Measurements from ENCODE around the gene GRID2. TPM values are rescaled to one million over a fixed set of nuclear protein-coding genes. Genes with fewer than 3 reads are reported as not detected.

The GRID2 gene
- total and polyA plus RNA-seq, 8 donors: 6.4 TPM; not detected in 7

GRCh38 chr4:93561842-93562241 is 1258.1 kb downstream of the GRID2 start:
- intact Hi-C loops (cut with DNase I; ENCODE audit: low total_unique reads): no loop called here
- no peaks in the 10 kb centered on the region for H3K4me1 ChIP-seq
- no peaks in the 10 kb centered on the region for H3K36me3 ChIP-seq
- no peaks in the 10 kb centered on the region for H3K27me3 ChIP-seq
- TF ChIP-seq EP300 (IDR thresholded peaks at IDR 0.05) (no peak), POLR2A (IDR thresholded peaks at IDR 0.05) (no peak), POLR2AphosphoS5 (IDR thresholded peaks at IDR 0.05) (no peak)
- TF ChIP-seq, protein P1, sequence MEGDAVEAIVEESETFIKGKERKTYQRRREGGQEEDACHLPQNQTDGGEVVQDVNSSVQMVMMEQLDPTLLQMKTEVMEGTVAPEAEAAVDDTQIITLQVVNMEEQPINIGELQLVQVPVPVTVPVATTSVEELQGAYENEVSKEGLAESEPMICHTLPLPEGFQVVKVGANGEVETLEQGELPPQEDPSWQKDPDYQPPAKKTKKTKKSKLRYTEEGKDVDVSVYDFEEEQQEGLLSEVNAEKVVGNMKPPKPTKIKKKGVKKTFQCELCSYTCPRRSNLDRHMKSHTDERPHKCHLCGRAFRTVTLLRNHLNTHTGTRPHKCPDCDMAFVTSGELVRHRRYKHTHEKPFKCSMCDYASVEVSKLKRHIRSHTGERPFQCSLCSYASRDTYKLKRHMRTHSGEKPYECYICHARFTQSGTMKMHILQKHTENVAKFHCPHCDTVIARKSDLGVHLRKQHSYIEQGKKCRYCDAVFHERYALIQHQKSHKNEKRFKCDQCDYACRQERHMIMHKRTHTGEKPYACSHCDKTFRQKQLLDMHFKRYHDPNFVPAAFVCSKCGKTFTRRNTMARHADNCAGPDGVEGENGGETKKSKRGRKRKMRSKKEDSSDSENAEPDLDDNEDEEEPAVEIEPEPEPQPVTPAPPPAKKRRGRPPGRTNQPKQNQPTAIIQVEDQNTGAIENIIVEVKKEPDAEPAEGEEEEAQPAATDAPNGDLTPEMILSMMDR (IDR thresholded peaks at IDR 0.05): no peak
- WGBS, 5 donors: 38 to 64% (median 55%) methylated on average over 1 of the region's 1 CpG
- DNase-seq: no peak
- H3K4me3 ChIP-seq: no peak overlapping the region
- no peak overlapping the region for H3K27ac ChIP-seq
- peaks cover 0 to 11% (median 1%) of the 10 kb centered on the region in 4 donors for H3K9me3 ChIP-seq

GRCh38 chr4:93568758-93569157 is 1265.0 kb downstream of the GRID2 start:
- Histone ChIP-seq H3K4me3 (no peak overlapping the region), H3K9me3 (no peaks in the 10 kb centered on the region), H3K27me3 (no peaks in the 10 kb centered on the region), H3K27ac (no peak overlapping the region), H3K36me3 (no peaks in the 10 kb centered on the region), H3K4me1 (no peaks in the 10 kb centered on the region)
- intact Hi-C loops (cut with DNase I; ENCODE audit: low total_unique reads): no loop called here
- TF ChIP-seq POLR2A (IDR thresholded peaks at IDR 0.05): no peak
- TF ChIP-seq, protein P1 (IDR thresholded peaks at IDR 0.05): no peak
- DNase-seq: no peak
- whole genome bisulfite sequencing, 5 donors: 73 to 90% (median 84%) methylated on average over 4 of the region's 4 CpGs

DNA sequence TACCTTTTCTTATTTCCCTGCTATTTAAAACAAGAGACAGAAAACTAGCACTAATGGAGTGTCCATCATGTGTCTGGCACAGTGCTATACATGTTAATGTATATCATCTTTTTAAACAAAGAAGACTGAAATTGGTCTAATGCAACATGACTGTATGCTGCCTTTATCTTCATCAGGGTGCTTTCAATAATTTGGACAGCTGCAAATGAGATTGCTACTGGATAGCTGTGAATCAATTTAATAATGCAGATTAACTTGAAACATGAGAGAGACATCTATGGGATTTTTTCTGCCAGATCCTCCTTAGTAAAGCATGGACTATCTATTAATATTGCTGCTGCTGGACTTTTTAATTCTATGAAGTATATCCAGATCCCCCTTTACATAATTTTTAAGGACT is 1269.5 kb downstream of the GRID2 start:
- intact Hi-C loops (cut with DNase I; ENCODE audit: low total_unique reads): no loop called here
- H3K27me3 ChIP-seq: no peaks in the 10 kb centered on the region
- no peaks in the 10 kb centered on the region for H3K36me3 ChIP-seq
- DNase-seq: no peak
- no peak overlapping the region for H3K27ac ChIP-seq
- H3K9me3 ChIP-seq: no peaks in the 10 kb centered on the region
- TF ChIP-seq POLR2AphosphoS5 (IDR thresholded peaks at IDR 0.05) (no peak), EP300 (IDR thresholded peaks at IDR 0.05) (no peak), POLR2A (IDR thresholded peaks at IDR 0.05) (no peak)
- TF ChIP-seq, protein P1 (IDR thresholded peaks at IDR 0.05): no peak
- H3K4me1 ChIP-seq: no peaks in the 10 kb centered on the region
- no peak overlapping the region for H3K4me3 ChIP-seq

GRCh38 chr4:93578942-93579341 is 1275.2 kb downstream of the GRID2 start:
- TF ChIP-seq, protein P1 (IDR thresholded peaks at IDR 0.05): no peak
- TF ChIP-seq POLR2AphosphoS5 (IDR thresholded peaks at IDR 0.05) (no peak), POLR2A (IDR thresholded peaks at IDR 0.05) (no peak), EP300 (IDR thresholded peaks at IDR 0.05) (no peak)
- H3K36me3 ChIP-seq: no peaks in the 10 kb centered on the region
- no peak overlapping the region for H3K4me3 ChIP-seq
- no peaks in the 10 kb centered on the region for H3K27me3 ChIP-seq
- 68 to 81% (median 74%) methylated on average over 4 of the region's 4 CpGs for WGBS, 5 donors
- H3K4me1 ChIP-seq: no peaks in the 10 kb centered on the region
- no peak for DNase-seq
- intact Hi-C loops (cut with DNase I; ENCODE audit: low total_unique reads): no loop called here
- peaks cover 0 to 4% (median 0%) of the 10 kb centered on the region in 4 donors for H3K9me3 ChIP-seq
- no peak overlapping the region for H3K27ac ChIP-seq

Data from stomach (tissue), 9 donors.